ENCODE results near the gene SWT1.

The SWT1 gene

GRCh38 chr1:185289880-185290279 is 132.9 kb downstream of the SWT1 start:
- Histone ChIP-seq H2AFZ (ENCODE audit: low read length) (no peak overlapping the region), H3K36me3 (ENCODE audit: insufficient read depth, low read length) (peaks cover 6% of the 10 kb centered on the region; the same call in 1 of the 2 replicates), H3K27me3 (ENCODE audit: insufficient read depth, low read length) (no peaks in the 10 kb centered on the region), H3K9me2 (ENCODE audit: low read depth, low read length) (no peaks in the 10 kb centered on the region), H3K4me1 (ENCODE audit: insufficient read depth, low read length, severe bottlenecking) (no peaks in the 10 kb centered on the region), H3K27ac (ENCODE audit: low read depth, low read length, poor library complexity, severe bottlenecking) (no peak overlapping the region), H3K79me2 (ENCODE audit: insufficient read depth, low read length) (no peaks in the 10 kb centered on the region), H3K9me3 (ENCODE audit: low read length) (no peaks in the 10 kb centered on the region), H3K9ac (ENCODE audit: low read length) (no peak overlapping the region), H3F3A (ENCODE audit: insufficient read depth, low read length) (no peaks in the 10 kb centered on the region), H4K20me1 (ENCODE audit: insufficient read depth, low read length) (no peaks in the 10 kb centered on the region), H3K4me3 (ENCODE audit: low read depth, low read length, poor library complexity, severe bottlenecking) (no peak overlapping the region), H3K4me2 (ENCODE audit: low read length) (no peak overlapping the region)
- no peak for TF ChIP-seq EZH2 (IDR thresholded peaks at IDR 0.05; ENCODE audit: borderline replicate concordance, low read length)
- TF ChIP-seq CTCF (IDR thresholded peaks at IDR 0.05; ENCODE audit: low read length): no peak

DNA sequence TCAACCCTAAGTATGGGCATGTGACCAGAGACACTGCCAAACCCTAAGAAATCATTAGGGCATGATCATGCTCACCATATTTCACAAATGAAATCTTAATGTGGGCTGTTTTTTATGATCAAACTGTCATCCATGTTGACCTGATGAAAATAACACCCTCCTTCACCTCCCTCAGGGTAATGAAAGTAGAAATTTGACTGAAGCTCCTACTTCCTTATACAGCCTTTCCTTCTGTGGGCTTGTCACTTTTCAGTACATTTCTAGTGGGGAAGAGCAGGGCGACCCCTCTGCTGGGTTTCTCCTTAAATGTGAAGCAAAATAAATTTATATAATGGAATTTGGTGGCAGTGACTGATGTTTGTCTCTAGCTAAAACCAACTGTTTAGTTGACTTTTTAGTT is 134.2 kb downstream of the SWT1 start:
- Histone ChIP-seq H2AFZ (ENCODE audit: low read length) (no peak overlapping the region), H3K79me2 (ENCODE audit: insufficient read depth, low read length) (no peaks in the 10 kb centered on the region), H3K27me3 (ENCODE audit: insufficient read depth, low read length) (no peaks in the 10 kb centered on the region), H4K20me1 (ENCODE audit: insufficient read depth, low read length) (no peaks in the 10 kb centered on the region), H3K9me2 (ENCODE audit: low read depth, low read length) (no peaks in the 10 kb centered on the region), H3K9ac (ENCODE audit: low read length) (no peak overlapping the region), H3K4me3 (ENCODE audit: low read depth, low read length, poor library complexity, severe bottlenecking) (no peak overlapping the region), H3K36me3 (ENCODE audit: insufficient read depth, low read length) (peaks cover 19% of the 10 kb centered on the region; the same call in 1 of the 2 replicates), H3F3A (ENCODE audit: insufficient read depth, low read length) (no peaks in the 10 kb centered on the region; the same call in 1 of the 2 replicates), H3K4me1 (ENCODE audit: insufficient read depth, low read length, severe bottlenecking) (no peaks in the 10 kb centered on the region), H3K27ac (ENCODE audit: low read depth, low read length, poor library complexity, severe bottlenecking) (no peak overlapping the region), H3K4me2 (ENCODE audit: low read length) (no peak overlapping the region), H3K9me3 (ENCODE audit: low read length) (no peaks in the 10 kb centered on the region)
- no peak for TF ChIP-seq CTCF (IDR thresholded peaks at IDR 0.05; ENCODE audit: low read length)
- TF ChIP-seq EZH2 (IDR thresholded peaks at IDR 0.05; ENCODE audit: borderline replicate concordance, low read length): no peak

DNA sequence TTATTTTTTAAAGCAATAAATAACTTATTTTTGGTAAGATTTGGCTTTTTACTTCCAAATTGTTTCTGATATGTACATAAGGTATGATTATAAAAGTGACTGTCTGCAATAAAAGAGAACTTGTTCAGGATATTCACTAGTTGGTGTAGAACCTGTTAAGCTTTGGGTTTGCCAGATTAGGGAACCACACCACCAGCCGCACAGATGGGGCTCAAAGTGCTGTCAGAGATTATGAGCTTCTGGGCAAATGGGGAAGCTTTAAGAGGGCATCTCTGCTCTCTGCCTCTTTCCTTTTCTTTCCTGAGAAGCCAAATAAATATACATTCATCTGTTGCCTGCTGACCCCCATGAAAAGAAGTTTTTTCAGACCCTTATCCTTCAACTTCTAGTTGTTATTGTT is 134.7 kb downstream of the SWT1 start:
- Histone ChIP-seq H3K27me3 (ENCODE audit: insufficient read depth, low read length) (no peaks in the 10 kb centered on the region), H3K9ac (ENCODE audit: low read length) (no peak overlapping the region), H2AFZ (ENCODE audit: low read length) (no peak overlapping the region), H3K36me3 (ENCODE audit: insufficient read depth, low read length) (peaks cover 24% of the 10 kb centered on the region; the same call in 1 of the 2 replicates), H3K9me2 (ENCODE audit: low read depth, low read length) (no peaks in the 10 kb centered on the region), H3K4me1 (ENCODE audit: insufficient read depth, low read length, severe bottlenecking) (no peaks in the 10 kb centered on the region), H3K27ac (ENCODE audit: low read depth, low read length, poor library complexity, severe bottlenecking) (no peak overlapping the region), H3K4me2 (ENCODE audit: low read length) (no peak overlapping the region), H3K9me3 (ENCODE audit: low read length) (no peaks in the 10 kb centered on the region), H3F3A (ENCODE audit: insufficient read depth, low read length) (no peaks in the 10 kb centered on the region; the same call in 1 of the 2 replicates), H3K4me3 (ENCODE audit: low read depth, low read length, poor library complexity, severe bottlenecking) (no peak overlapping the region), H3K79me2 (ENCODE audit: insufficient read depth, low read length) (no peaks in the 10 kb centered on the region), H4K20me1 (ENCODE audit: insufficient read depth, low read length) (no peaks in the 10 kb centered on the region)
- TF ChIP-seq CTCF (IDR thresholded peaks at IDR 0.05; ENCODE audit: low read length): no peak
- no peak for TF ChIP-seq EZH2 (IDR thresholded peaks at IDR 0.05; ENCODE audit: borderline replicate concordance, low read length)
